Fibroblast of skin of scalp (primary cell): Measurements from ENCODE around the gene ELAC2.

Experiments
- DNase-seq: peaks from one replicate; pipeline ENCODE4 v3.0.0-alpha.2; 2013

ELAC2 gene

GRCh38 chr17:13016881-13017654, 759 bp downstream of the ELAC2 start:
- no peak for DNase-seq

DNA sequence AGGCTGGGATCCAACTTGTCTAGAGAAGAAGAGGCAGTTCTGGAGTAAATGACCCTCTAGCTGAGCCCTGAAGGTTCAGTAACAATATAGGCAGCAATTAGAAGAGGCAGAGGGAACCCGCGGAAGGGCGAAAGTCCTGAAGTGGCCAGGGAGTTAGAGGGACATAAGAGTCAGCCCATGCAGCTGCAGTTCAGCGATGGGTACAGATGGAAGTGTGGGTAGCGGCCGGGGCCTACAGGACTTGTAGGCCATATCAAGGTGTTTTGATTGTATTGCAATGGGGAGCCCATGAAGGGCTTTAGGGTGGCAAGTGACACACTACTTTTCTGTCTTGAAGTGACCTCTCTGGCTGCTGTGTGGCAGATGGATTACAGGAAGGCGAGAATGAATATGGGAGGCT, 3.0 kb downstream of the ELAC2 start:
- no peak for DNase-seq

DNA sequence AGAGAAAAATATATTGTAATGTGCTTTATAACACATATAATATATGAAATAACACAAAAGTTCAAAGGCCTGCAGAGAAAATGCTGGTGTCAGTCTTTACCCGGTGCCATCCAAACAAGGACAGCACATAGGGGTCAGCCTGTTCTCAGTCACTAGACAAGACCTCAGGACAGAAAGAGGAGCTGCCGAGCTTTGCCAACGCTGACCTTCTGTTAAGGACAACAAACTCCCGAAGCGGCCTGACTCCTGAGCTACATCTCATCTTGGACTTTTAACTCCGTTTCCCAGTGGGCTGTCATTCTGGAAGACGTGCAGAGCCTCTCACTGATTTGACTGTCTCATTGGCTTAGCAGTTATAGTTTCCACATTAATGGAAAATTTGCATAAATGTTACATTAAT, 6.9 kb downstream of the ELAC2 start:
- DNase-seq, result no peak

DNA sequence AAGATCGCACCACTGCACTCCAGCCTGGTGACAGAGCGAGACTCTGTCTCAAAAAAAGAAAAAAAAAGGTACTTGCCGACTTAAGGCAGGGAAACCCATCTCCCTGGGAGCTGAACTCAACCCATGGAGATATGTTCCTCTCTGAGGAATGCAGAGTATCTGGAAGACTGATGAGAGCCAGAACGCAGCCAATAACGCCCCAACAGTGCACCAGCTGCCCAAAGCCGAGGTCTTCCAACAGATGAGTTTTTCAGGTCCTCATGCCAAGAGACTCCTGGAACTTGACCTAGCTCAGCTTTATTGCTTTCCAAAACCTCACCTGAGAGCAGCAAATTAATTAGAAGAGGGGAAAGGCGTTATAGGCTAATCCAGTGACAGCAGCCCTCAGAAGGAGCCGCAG, 9.4 kb downstream of the ELAC2 start:
- DNase-seq, result no peak

DNA sequence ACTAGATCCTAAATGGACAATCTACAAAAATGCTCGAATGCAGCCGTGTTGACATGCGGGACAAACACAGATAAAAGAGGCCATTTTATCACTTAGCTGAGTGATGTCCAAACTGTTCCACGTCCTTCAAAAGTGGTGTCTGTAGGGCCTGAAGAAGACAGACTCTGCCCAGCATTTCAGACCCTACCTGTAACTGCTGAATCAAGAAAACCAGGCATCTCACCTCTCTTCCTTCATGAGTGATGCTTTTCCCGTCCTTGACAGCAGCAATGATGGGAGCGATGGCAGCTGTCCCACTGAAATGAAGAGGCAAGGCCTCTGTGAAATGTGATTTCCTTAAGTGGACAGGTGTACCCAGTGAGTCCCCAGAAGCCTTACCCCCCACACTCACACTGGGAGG, 12.3 kb downstream of the ELAC2 start:
- DNase-seq, result no peak

DNA sequence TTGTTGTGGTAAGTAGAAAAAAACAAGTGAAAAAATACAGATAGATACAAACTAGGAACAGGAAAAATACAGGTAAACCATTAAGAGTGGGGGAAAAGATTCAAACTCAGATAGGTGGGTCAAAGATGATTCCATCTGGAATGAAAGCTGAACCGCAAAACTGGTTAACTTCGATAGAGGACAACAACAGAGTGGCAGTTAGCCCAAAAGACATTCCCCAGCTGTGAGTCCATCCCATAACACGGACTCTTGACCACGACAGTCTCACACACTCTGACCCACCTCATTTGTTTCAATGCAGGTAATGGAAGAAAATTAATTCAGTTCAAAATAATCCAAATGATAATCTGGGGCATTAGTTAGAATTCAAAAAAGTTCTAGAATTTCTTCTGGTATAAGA, 13.5 kb downstream of the ELAC2 start:
- no peak for DNase-seq

DNA sequence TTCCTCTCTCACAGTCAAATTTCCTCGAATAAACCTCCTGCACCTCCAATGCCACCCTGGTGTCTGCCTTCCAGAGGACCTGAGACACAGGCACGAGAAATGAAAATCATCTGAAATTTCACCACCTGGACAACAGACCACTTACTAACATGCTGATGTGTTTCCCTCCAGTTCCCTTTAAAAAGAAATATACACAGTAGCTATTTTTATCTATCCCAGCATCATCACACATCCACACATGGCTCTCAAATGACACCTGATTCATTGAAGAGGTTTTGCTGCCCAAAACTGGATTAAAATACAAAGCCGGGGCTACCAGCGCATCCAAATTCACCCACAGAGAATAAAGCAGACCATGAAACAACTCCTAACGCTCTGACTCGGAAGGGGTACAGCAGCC, 13.9 kb downstream of the ELAC2 start:
- no peak for DNase-seq

- DNase-seq, result no peak
Measured at GRCh38 chr17:13003454-13003851, 14.4 kb downstream of the ELAC2 start.

DNA sequence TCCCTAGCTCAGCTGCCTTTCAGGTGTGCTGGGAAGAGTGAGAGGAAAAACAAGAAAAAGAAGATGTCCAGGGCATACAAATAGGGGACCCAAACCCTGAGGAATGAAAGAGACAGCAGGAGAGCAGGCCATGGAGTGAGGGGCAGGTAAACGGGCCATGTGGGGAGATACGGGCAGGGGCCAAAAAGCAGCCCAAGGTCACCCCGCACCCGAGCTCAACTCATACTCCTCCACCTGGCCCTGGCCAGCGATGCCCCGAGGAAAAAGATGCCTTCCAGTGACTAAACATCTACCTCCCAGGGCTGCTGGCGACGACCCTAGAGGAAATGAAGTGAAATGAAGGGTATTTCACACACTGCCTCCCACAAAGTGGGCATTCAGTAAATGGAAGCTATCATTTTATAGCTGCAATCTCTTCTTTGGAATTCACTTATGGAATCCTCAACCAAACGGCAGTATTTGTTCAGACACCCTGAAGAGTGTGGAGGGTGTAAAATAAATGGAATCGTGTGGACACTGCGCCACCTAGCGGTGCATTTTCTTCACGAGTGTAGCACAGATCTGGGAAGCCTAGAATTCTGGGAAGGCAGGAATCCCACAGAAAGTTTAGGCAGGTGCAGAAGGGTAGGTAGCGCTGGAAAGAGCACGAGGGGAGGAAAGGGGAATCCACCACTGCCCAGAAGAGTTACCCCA, 14.9 kb downstream of the ELAC2 start:
- peak; percentile 78 for DNase-seq

DNA sequence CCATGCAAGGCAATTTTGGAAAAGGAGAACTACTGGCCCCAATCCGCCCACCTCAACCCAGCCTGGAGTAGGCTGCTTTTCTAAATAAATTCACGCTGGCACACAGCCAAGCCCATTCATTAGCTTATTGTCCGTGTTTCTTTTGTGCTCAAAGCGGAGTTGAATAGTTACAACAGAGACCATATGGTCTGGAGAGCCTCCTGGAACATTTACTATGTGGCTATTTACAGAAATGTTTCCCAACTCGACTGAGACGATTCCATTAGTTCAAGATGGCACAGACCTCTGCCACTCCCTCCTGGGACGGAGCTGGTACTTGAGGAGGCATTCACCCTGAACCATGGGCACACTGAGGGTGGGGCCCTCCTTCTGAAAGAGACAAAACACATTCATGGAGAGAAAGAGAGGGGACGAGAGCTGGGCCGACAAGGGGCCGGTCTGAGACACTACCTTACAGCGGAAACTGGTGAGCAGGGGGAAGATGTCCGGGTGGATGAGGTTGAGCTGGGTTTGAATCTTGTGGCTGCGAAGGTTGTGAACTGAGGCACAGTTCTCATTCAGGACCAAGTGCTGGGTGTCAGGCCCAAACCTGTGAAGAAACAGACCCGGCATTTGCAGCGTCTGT, 15.7 kb downstream of the ELAC2 start:
- no peak for DNase-seq

- no peak for DNase-seq
Measured at GRCh38 chr17:13000561-13000960, 17.3 kb downstream of the ELAC2 start.

DNA sequence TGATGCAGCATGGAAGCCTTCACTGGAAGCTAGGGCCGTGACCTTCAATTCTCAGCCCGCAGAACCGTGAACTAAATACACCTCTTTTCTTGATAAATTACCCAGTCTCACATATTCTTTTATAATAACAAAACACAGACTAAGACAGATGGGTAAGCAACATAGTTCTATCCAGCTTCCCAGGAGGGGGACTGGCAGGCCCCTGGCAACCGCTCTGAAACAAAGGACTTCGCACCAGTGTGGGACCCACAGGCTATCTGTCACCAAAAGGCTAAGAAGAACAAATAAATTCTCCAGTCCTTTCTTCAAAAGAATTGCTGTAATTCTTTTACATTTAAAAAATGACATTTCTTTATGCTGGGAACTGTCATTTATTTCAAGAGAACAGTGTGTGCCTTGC, 19.0 kb downstream of the ELAC2 start:
- DNase-seq, result no peak

- no peak for DNase-seq
Measured at GRCh38 chr17:12998461-12998860, 19.4 kb downstream of the ELAC2 start.

- DNase-seq, result no peak
Measured at GRCh38 chr17:12996941-12997340, 20.9 kb downstream of the ELAC2 start.

DNA sequence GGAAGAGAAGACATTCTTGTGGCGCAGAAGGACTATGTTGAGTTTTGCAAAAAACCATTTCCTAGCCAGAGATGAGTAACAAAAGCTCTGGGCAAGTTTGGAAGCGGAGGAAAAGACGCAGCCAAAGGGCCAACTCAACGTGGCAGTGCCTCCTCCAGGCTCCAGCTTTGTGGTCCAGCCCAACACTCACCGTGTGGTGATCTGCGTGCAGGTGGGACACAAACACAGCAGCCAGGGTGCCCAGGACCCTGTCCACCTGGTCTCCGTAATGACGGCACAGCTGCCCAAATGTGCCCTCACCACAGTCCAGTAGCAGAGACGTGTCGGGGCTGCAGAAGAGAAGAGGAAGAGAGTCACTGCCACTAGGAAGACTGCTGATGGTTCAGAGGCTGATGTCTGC, 21.5 kb downstream of the ELAC2 start:
- no peak for DNase-seq

GRCh38 chr17:12995896-12996295, 21.9 kb downstream of the ELAC2 start:
- DNase-seq, result no peak

- no peak for DNase-seq
Measured at GRCh38 chr17:12995106-12995895, 22.5 kb downstream of the ELAC2 start.

DNA sequence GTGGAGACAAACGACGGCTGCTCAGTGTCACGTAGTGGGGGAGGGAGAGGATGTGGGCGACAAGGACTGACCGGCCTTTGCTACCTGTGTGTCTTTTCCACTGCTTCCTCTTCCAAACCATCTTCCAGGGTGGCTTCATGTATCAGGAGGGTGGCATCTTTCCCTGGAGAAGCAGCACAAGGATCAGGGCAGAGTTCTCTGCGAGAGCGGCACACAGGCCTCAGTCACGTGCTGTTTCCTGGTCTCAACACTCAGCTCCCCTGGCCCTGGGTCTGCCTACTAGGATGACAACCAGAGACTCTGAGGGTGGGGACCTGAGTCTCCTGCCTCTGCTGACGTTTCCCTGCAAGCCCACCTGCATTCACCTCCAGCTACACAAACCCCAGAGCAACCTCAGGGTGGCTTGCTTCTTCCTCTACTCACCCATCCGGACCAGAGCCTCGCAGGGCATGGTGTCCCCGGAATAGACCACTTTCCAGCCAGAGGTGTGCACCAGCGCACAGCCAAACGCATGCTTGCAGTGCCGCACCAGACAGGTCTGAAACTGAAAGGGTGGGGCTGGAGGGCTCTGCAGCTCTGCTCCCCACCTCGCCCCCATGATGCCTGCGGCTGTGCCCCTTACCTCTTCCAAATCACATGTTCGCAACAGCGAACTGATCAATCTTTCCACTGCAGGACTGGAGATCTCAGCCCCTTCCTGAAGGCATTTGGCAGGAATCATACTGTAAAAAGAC, 23.3 kb downstream of the ELAC2 start:
- no peak for DNase-seq

DNA sequence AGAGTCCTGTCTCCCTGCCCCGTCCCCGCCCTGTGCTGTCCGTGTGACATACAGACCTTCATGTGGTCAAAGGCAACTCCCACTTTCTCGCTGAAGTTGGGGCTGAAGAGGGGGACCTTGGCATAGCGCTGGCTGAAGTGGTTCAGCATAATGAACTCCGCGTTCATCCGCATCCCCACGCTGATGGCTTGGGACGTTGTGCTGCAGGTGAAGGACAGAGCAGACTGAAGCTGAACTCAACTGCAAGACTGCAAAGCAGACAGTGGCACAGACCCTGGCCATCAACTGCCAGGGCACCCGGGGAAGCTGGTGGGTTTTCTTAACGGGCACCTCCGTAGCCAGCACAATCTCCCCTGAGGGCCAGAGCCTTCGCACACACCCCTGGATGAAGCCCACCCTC, 24.2 kb downstream of the ELAC2 start:
- DNase-seq, result no peak

GRCh38 chr17:12992676-12993075, 25.2 kb downstream of the ELAC2 start:
- DNase-seq, result no peak

- DNase-seq, result no peak
Measured at GRCh38 chr17:12990926-12991325, 26.9 kb downstream of the ELAC2 start.

GRCh38 chr17:12990041-12990808, 27.6 kb downstream of the ELAC2 start:
- peak; percentile 5 for DNase-seq
